SK-N-SH (cell line): Measurements from ENCODE around the gene RSU1. TPM values are rescaled to one million over a fixed set of nuclear protein-coding genes. Genes with fewer than 3 reads are reported as not detected.

Experiments
- CTCF ChIA-PET: fragments of 300-600, 350-600 bp; formaldehyde crosslinking; extraction: SDS; loops from one replicate; lab custom pipeline; 2021; lab: Yijun Ruan, JAX
- POLR2A ChIA-PET: fragments of 350-600 bp; sonication (Branson Sonifier 250); formaldehyde crosslinking; extraction: SDS; loops from one replicate; lab custom pipeline; 2020; ENCODE audit warnings: antibody characterized with exemption, inconsistent platforms; lab: Yijun Ruan, JAX
- DNase-seq: peaks from one replicate; pipeline ENCODE4 v3.0.0; 2012
- H2AFZ ChIP-seq: fragments of 200-600 bp; sonication (generic); 2 replicates; pipeline ENCODE4 v1.8.1; 2016; ENCODE audit warnings: antibody characterized with exemption, mild to moderate bottlenecking, low read depth
- H3F3A ChIP-seq: fragments of 200-600 bp; sonication (generic); replicated peaks from 2 replicates; pipeline ENCODE3; 2016; ENCODE audit warnings: antibody characterized with exemption, mild to moderate bottlenecking; ENCODE audit not compliant: insufficient read depth
- H3K27ac ChIP-seq, 2 experiments: fragments of 200-500 bp in 1 of 2; fragments of 200-600 bp in 1 of 2; sonication (Bioruptor generic) in 1 of 2; sonication (generic), shearing (Covaris generic) in 1 of 2; 2 replicates each; pipeline versions ENCODE4 v1.5.1 to v1.6.1; 2014 to 2016; ENCODE audit warnings: low read depth in 2 of 2, inconsistent platforms in 1 of 2, low read length in 1 of 2, mild to moderate bottlenecking in 1 of 2, mixed read lengths in 1 of 2
- H3K27me3 ChIP-seq: fragments of 200-600 bp; sonication (generic), shearing (Covaris generic); 2 replicates; pipeline ENCODE4 v1.6.1; 2016; ENCODE audit warnings: mixed run types; ENCODE audit not compliant: insufficient read depth
- H3K36me3 ChIP-seq, 2 experiments: fragments of 200-500 bp in 1 of 2; fragments of 200-600 bp in 1 of 2; sonication (Bioruptor generic) in 1 of 2; sonication (generic) in 1 of 2; replicated peaks in 1 of 2; 2 replicates each; pipeline versions ENCODE3 to v1.5.1; 2014 to 2016; ENCODE audit warnings: low read length in 1 of 2, mild to moderate bottlenecking in 1 of 2; ENCODE audit not compliant: insufficient read depth in 2 of 2, control insufficient read depth in 1 of 2
- H3K4me1 ChIP-seq, 2 experiments: fragments of 200-500 bp in 1 of 2; fragments of 200-600 bp in 1 of 2; sonication (Bioruptor generic) in 1 of 2; sonication (generic), shearing (Covaris generic) in 1 of 2; 2 replicates each; pipeline versions ENCODE4 v1.5.1 to v1.6.1; 2014 to 2016; ENCODE audit warnings: low read depth in 1 of 2, low read length in 1 of 2, mixed run types in 1 of 2; ENCODE audit not compliant: insufficient read depth in 2 of 2, control insufficient read depth in 1 of 2
- H3K4me2 ChIP-seq: fragments of 200-600 bp; sonication (generic), shearing (Covaris generic); 2 replicates; pipeline ENCODE4 v1.6.1; 2017; ENCODE audit warnings: mixed run types
- H3K4me3 ChIP-seq, 2 experiments: fragments of 200-500 bp in 1 of 2; fragments of 200-600 bp in 1 of 2; sonication (Bioruptor generic) in 1 of 2; sonication (generic), shearing (Covaris generic) in 1 of 2; 2 replicates each; pipeline versions ENCODE4 v1.5.1 to v1.8.1; 2014 to 2016; ENCODE audit warnings: low read depth in 2 of 2, inconsistent platforms in 1 of 2, low read length in 1 of 2, mild to moderate bottlenecking in 1 of 2, mixed read lengths in 1 of 2, moderate library complexity in 1 of 2
- H3K79me2 ChIP-seq: fragments of 200-600 bp; sonication (generic); 2 replicates; pipeline ENCODE4 v1.8.1; 2017; ENCODE audit warnings: mild to moderate bottlenecking; ENCODE audit not compliant: insufficient read depth
- H3K9ac ChIP-seq: fragments of 200-600 bp; sonication (generic); 2 replicates; pipeline ENCODE4 v1.6.1; 2017; ENCODE audit warnings: mixed run types
- H3K9me2 ChIP-seq: fragments of 200-600 bp; sonication (generic); 2 replicates; pipeline ENCODE4 v1.6.1; 2017; ENCODE audit warnings: mixed run types
- H3K9me3 ChIP-seq: fragments of 200-600 bp; sonication (generic); 2 replicates; pipeline ENCODE4 v1.6.1; 2017; ENCODE audit warnings: mixed run types, mild to moderate bottlenecking, moderate library complexity
- H4K20me1 ChIP-seq: fragments of 200-600 bp; sonication (generic); 2 replicates; pipeline ENCODE4 v1.6.1; 2017; ENCODE audit warnings: mild to moderate bottlenecking, mixed run types; ENCODE audit not compliant: insufficient read depth
- CHD2 ChIP-seq: fragments of 150-350 bp; IDR thresholded peaks from 2 replicates; pipeline ENCODE4 v1.6.1; 2018; ENCODE audit warnings: low read length; ENCODE audit not compliant: partially characterized antibody
- EP300 ChIP-seq, 2 experiments: IDR thresholded peaks; 2 replicates each; pipeline versions ENCODE4 v1.4.0 to v1.6.1; 2012; ENCODE audit warnings: borderline replicate concordance in 1 of 2, low read depth in 1 of 2, low read length in 1 of 2
- EZH2phosphoT487 ChIP-seq: fragments of 200-600 bp; sonication (generic); IDR thresholded peaks from 2 replicates; pipeline ENCODE4 v1.6.1; 2017; ENCODE audit warnings: low read depth, mixed run types, mild to moderate bottlenecking, antibody characterized with exemption, moderate library complexity, borderline replicate concordance
- FOXJ3 ChIP-seq: sonication (generic); formaldehyde crosslinking; IDR thresholded peaks from 2 replicates; pipeline ENCODE4 v1.5.1; 2020; ENCODE audit warnings: mild to moderate bottlenecking, missing genetic modification reagents
- GATA2 ChIP-seq: sonication (generic); formaldehyde crosslinking; IDR thresholded peaks from 2 replicates; pipeline ENCODE4 v1.5.0; 2020; ENCODE audit warnings: mild to moderate bottlenecking, missing genetic modification reagents
- MEF2A ChIP-seq: IDR thresholded peaks from 2 replicates; pipeline ENCODE4 v1.4.0; 2012; ENCODE audit warnings: low read depth, borderline replicate concordance
- POLR2AphosphoS5 ChIP-seq: IDR thresholded peaks from 2 replicates; pipeline ENCODE4 v1.6.1; 2012; ENCODE audit warnings: low read depth, low read length
- RFX5 ChIP-seq: IDR thresholded peaks from 2 replicates; pipeline ENCODE4 v1.6.1; 2012; ENCODE audit warnings: mild to moderate bottlenecking, improper control_type of control experiment, low read length
- RXRA ChIP-seq: IDR thresholded peaks from 2 replicates; pipeline ENCODE4 v1.4.0; 2012; ENCODE audit warnings: low read depth, mild to moderate bottlenecking, borderline replicate concordance
- TAF1 ChIP-seq: IDR thresholded peaks from 2 replicates; pipeline ENCODE4 v1.6.1; 2012; ENCODE audit warnings: low read depth, mild to moderate bottlenecking, low read length, moderate library complexity, borderline replicate concordance
- YY1 ChIP-seq: IDR thresholded peaks from 2 replicates; pipeline ENCODE4 v1.4.0; 2012; ENCODE audit warnings: low read depth, mild to moderate bottlenecking
- WGBS: methylation state at CpG from one replicate; pipeline ENCODE4 v1.1.6; 2017; ENCODE audit warnings: low lambda C conversion rate; 5-methylcytosine and 5-hydroxymethylcytosine counted together
- polyA plus RNA-seq, 3 experiments: library from polyadenylated mRNA; depleted of rRNA; stranded (reverse); fragments of >200 nt; gene quantifications; 2 replicates each; pipeline ENCODE4 v1.2.3, GENCODE V29; 2012
- TF ChIP-seq, protein P1 (sequence below): fragments of 150-350 bp; IDR thresholded peaks from 2 replicates; pipeline ENCODE4 v1.6.1; 2016; ENCODE audit warnings: mild to moderate bottlenecking, low read depth, low read length
- TF ChIP-seq, protein P2 (sequence below): IDR thresholded peaks from 2 replicates; pipeline ENCODE4 v1.4.0; 2012; ENCODE audit warnings: low read depth, borderline replicate concordance
- TF ChIP-seq, protein P3 (sequence below): IDR thresholded peaks from 2 replicates; pipeline ENCODE4; 2012
- TF ChIP-seq, protein P4 (sequence below): fragments of 150-350 bp; IDR thresholded peaks from 2 replicates; pipeline ENCODE4 v1.6.1; 2017; ENCODE audit warnings: antibody characterized with exemption, low read length, low read depth, borderline replicate concordance

Gene RSU1
- polyA plus RNA-seq, 1 of the 3 experiments (the other 2 are of a cell fraction), result 59.8 TPM

DNA sequence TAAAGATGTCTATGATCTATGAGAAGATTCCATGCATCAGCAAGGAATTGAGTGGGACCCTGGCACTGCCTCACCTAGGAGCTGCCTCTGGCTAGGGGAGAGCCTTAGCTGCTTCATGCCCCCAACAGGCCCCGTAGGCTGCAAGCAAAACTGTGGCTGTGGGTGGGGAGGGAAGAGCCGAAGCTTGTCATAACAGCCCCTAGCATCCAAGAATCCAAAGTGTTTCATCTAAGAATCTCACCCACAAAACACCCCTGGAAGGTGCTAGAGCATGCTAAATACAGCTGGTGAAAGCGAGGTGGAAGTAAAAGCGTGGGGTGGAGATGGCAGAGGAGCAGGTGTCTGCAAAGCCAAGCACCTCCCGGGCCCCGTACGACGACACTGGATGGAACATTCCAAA, 208.0 kb downstream of the RSU1 start:
- no peaks in the 10 kb centered on the region for H3K9me3 ChIP-seq
- ChIA-PET CTCF (interaction anchor here (0.7 to 1.4 kb wide), 3 partner anchors 10 to 77 kb away, joined by 3 read pairs; no protein-coding TSS in a partner anchor), POLR2A (no interaction called here)
- 96% methylated on average over 8 of the region's 8 CpGs for WGBS
- no peaks in the 10 kb centered on the region for H3K36me3 ChIP-seq
- peaks cover 20% of the 10 kb centered on the region; the same call in 1 of the 2 replicates for H4K20me1 ChIP-seq
- H3K9ac ChIP-seq, result no peak overlapping the region
- H3K4me2 ChIP-seq, result no peak overlapping the region
- H3K9me2 ChIP-seq, result no peaks in the 10 kb centered on the region
- TF ChIP-seq RFX5 (no peak), POLR2AphosphoS5 (no peak), EP300 (IDR thresholded peaks at IDR 0.05; ENCODE audit: borderline replicate concordance in 1 of 2, low read depth in 1 of 2, low read length in 1 of 2) (no peak), GATA2 (CRISPR knock-in tag) (no peak), CHD2 (no peak)
- TF ChIP-seq, protein P1, sequence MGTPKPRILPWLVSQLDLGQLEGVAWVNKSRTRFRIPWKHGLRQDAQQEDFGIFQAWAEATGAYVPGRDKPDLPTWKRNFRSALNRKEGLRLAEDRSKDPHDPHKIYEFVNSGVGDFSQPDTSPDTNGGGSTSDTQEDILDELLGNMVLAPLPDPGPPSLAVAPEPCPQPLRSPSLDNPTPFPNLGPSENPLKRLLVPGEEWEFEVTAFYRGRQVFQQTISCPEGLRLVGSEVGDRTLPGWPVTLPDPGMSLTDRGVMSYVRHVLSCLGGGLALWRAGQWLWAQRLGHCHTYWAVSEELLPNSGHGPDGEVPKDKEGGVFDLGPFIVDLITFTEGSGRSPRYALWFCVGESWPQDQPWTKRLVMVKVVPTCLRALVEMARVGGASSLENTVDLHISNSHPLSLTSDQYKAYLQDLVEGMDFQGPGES, result no peak
- TF ChIP-seq, protein P2, sequence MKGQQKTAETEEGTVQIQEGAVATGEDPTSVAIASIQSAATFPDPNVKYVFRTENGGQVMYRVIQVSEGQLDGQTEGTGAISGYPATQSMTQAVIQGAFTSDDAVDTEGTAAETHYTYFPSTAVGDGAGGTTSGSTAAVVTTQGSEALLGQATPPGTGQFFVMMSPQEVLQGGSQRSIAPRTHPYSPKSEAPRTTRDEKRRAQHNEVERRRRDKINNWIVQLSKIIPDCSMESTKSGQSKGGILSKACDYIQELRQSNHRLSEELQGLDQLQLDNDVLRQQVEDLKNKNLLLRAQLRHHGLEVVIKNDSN, result no peak
- H3K27me3 ChIP-seq, result no peaks in the 10 kb centered on the region
- H3K79me2 ChIP-seq, result no peaks in the 10 kb centered on the region
- no peaks in the 10 kb centered on the region; a peak in 1 of 4 replicates for H3K4me1 ChIP-seq
- DNase-seq, result no peak
- no peaks in the 10 kb centered on the region for H3F3A ChIP-seq
- H3K4me3 ChIP-seq, result no peak overlapping the region
- H2AFZ ChIP-seq, result no peak overlapping the region
- H3K27ac ChIP-seq, result no peak overlapping the region

DNA sequence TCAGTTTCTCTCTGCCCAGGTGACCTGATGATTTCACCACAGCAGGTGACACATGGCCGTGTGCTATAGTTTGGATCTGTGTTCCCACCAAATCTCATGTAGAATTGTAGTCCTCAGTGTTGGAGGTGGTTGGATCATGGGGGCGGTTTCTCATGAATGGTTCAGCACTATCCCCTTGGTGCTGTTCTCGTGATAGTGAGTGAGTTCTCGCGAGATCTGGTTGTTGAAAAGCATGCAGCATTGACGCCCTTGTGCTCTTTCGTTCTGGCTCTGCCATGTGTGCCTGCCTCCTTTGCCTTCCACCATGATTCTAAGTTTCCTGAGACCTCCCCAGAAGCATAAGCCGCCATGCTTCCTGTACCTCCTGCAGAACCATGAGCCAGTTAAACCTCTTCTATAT, 210.3 kb downstream of the RSU1 start:
- no peak for DNase-seq
- ChIA-PET CTCF (no interaction called here), POLR2A (no interaction called here)
- no peak overlapping the region for H3K4me2 ChIP-seq
- no peaks in the 10 kb centered on the region for H3F3A ChIP-seq
- H3K9ac ChIP-seq, result no peak overlapping the region
- peaks cover 16% of the 10 kb centered on the region; the same call in 1 of the 2 replicates for H4K20me1 ChIP-seq
- no peaks in the 10 kb centered on the region for H3K36me3 ChIP-seq
- H3K79me2 ChIP-seq, result no peaks in the 10 kb centered on the region
- 88% methylated on average over 8 of the region's 8 CpGs for WGBS
- no peak overlapping the region for H2AFZ ChIP-seq
- H3K9me3 ChIP-seq, result no peaks in the 10 kb centered on the region
- H3K27me3 ChIP-seq, result no peaks in the 10 kb centered on the region
- no peak overlapping the region for H3K27ac ChIP-seq
- no peaks in the 10 kb centered on the region for H3K9me2 ChIP-seq
- no peak overlapping the region for H3K4me3 ChIP-seq
- no peaks in the 10 kb centered on the region; a peak in 1 of 4 replicates for H3K4me1 ChIP-seq
- TF ChIP-seq RFX5, result no peak
- no peak for TF ChIP-seq CHD2
- TF ChIP-seq, protein P3, sequence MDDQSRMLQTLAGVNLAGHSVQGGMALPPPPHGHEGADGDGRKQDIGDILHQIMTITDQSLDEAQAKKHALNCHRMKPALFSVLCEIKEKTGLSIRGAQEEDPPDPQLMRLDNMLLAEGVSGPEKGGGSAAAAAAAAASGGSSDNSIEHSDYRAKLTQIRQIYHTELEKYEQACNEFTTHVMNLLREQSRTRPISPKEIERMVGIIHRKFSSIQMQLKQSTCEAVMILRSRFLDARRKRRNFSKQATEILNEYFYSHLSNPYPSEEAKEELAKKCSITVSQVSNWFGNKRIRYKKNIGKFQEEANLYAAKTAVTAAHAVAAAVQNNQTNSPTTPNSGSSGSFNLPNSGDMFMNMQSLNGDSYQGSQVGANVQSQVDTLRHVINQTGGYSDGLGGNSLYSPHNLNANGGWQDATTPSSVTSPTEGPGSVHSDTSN, result no peak
- no peak for TF ChIP-seq YY1
- TF ChIP-seq TAF1, result no peak
- no peak for TF ChIP-seq FOXJ3 (CRISPR knock-in tag)
- no peak for TF ChIP-seq EZH2phosphoT487
- TF ChIP-seq MEF2A, result no peak
- TF ChIP-seq RXRA, result no peak
- no peak for TF ChIP-seq EP300 (IDR thresholded peaks at IDR 0.05; ENCODE audit: borderline replicate concordance in 1 of 2, low read depth in 1 of 2, low read length in 1 of 2)
- TF ChIP-seq, protein P4, sequence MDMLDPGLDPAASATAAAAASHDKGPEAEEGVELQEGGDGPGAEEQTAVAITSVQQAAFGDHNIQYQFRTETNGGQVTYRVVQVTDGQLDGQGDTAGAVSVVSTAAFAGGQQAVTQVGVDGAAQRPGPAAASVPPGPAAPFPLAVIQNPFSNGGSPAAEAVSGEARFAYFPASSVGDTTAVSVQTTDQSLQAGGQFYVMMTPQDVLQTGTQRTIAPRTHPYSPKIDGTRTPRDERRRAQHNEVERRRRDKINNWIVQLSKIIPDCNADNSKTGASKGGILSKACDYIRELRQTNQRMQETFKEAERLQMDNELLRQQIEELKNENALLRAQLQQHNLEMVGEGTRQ, result no peak
